A549 (cell line): ENCODE data around the gene DRGX. TPM values are rescaled to one million over a fixed set of nuclear protein-coding genes. Genes with fewer than 3 reads are reported as not detected.

Experiments used
- ATAC-seq, 2 experiments: fragments of 200-7000 bp in 1 of 2; fragments of >200 bp in 1 of 2; cut with Nextera tagmentation in 1 of 2; cut with Tn5 transposase in 1 of 2; 3 replicates each; pipeline versions ENCODE4 v1.8.0 to v1.9.1; 2018 to 2020; ENCODE audit warnings: mild to moderate bottlenecking in 1 of 2, moderate library complexity in 1 of 2
- CTCF ChIA-PET: fragments of 300-600 bp; sonication (Branson Sonifier 250); formaldehyde crosslinking; extraction: SDS; loops from one replicate; lab custom pipeline; 2021; ENCODE audit warnings: antibody characterized with exemption, inconsistent platforms; lab: Yijun Ruan, JAX
- POLR2A ChIA-PET: fragments of 350-600 bp; formaldehyde crosslinking; extraction: SDS; loops from one replicate; lab custom pipeline; 2021; ENCODE audit warnings: antibody characterized with exemption, inconsistent platforms; lab: Yijun Ruan, JAX
- DNase-seq, 2 experiments: peaks; one replicate each; pipeline versions ENCODE4 v3.0.0 to v3.0.0-alpha.2; 2011 to 2016; ENCODE audit warnings: low read depth in 1 of 2, low spot score in 1 of 2
- FAIRE-seq: peaks from 2 replicates; lab custom pipeline; 2011; peaks lifted over from hg19 to GRCh38; lab: Jason Lieb, UNC
- H3K27ac ChIP-seq, 2 experiments: fragments of >200 bp; sonication (Bioruptor Twin); formaldehyde crosslinking; 3 replicates each; pipeline ENCODE4 v1.5.1; 2016 to 2017
- H3K4me1 ChIP-seq: fragments of >200 bp; sonication (Bioruptor Twin); formaldehyde crosslinking; 3 replicates; pipeline ENCODE4 v1.6.1; 2016
- H3K4me2 ChIP-seq: fragments of >200 bp; sonication (Bioruptor Twin); formaldehyde crosslinking; 3 replicates; pipeline ENCODE4 v1.6.1; 2016
- H3K4me3 ChIP-seq: fragments of >200 bp; sonication (Bioruptor Twin); formaldehyde crosslinking; 3 replicates; pipeline ENCODE4 v1.5.1; 2016
- H3K9me3 ChIP-seq: fragments of >200 bp; sonication (Bioruptor Twin); formaldehyde crosslinking; 3 replicates; pipeline ENCODE4 v1.6.1; 2016
- BHLHE40 ChIP-seq: IDR thresholded peaks from 2 replicates; pipeline ENCODE4 v1.6.1; 2012; ENCODE audit warnings: low read depth, low read length, inconsistent platforms
- E2F6 ChIP-seq: IDR thresholded peaks from 2 replicates; pipeline ENCODE4 v1.6.1; 2012; ENCODE audit warnings: low read depth, borderline replicate concordance
- EHF ChIP-seq: fragments of 250-450 bp; sonication (Bioruptor Pico); IDR thresholded peaks from 2 replicates; pipeline ENCODE4 v1.5.0; 2020; ENCODE audit warnings: mild to moderate bottlenecking
- FOSB ChIP-seq: fragments of 250-450 bp; sonication (Bioruptor Pico); IDR thresholded peaks from 2 replicates; pipeline ENCODE4 v1.5.0; 2020; ENCODE audit warnings: mild to moderate bottlenecking, moderate library complexity
- FOSL2 ChIP-seq, 2 experiments: fragments of 450-650 bp in 1 of 2; fragments of >200 bp in 1 of 2; sonication (Bioruptor Twin) in 1 of 2; formaldehyde crosslinking; IDR thresholded peaks; 2 replicates each; pipeline versions ENCODE4 v1.5.0 to v1.6.1; 2016 to 2020; ENCODE audit warnings: mild to moderate bottlenecking in 1 of 2, moderate library complexity in 1 of 2
- HEYL ChIP-seq: fragments of 250-450 bp; sonication (Bioruptor Pico); IDR thresholded peaks from 2 replicates; pipeline ENCODE4 v1.8.0; 2021; ENCODE audit warnings: mild to moderate bottlenecking, moderate library complexity
- HOXB13 ChIP-seq: fragments of 250-450 bp; sonication (Bioruptor Pico); IDR thresholded peaks from 2 replicates; pipeline ENCODE4 v1.5.0; 2020; ENCODE audit warnings: low read depth, mild to moderate bottlenecking, moderate library complexity
- JUN ChIP-seq, 2 experiments: fragments of >200 bp; sonication (Bioruptor Twin); formaldehyde crosslinking; IDR thresholded peaks; 2 replicates in 1 of 2; 3 replicates in 1 of 2; pipeline ENCODE4 v1.6.1; 2016 to 2017
- MAFK ChIP-seq: fragments of 450-650 bp; IDR thresholded peaks from 2 replicates; pipeline ENCODE4 v1.6.1; 2014; ENCODE audit not compliant: partially characterized antibody
- MAZ ChIP-seq: fragments of 150-350 bp; IDR thresholded peaks from 2 replicates; pipeline ENCODE4 v1.6.1; 2014; ENCODE audit warnings: antibody characterized with exemption, low read depth, low read length, borderline replicate concordance
- NPAS2 ChIP-seq: fragments of 250-450 bp; sonication (Bioruptor Pico); IDR thresholded peaks from 2 replicates; pipeline ENCODE4 v1.8.0; 2022; ENCODE audit warnings: mild to moderate bottlenecking, moderate library complexity, borderline replicate concordance
- NR3C1 ChIP-seq: fragments of >200 bp; sonication (Bioruptor Twin); formaldehyde crosslinking; IDR thresholded peaks from 3 replicates; pipeline ENCODE4 v1.6.1; 2017
- POLR2AphosphoS2 ChIP-seq: conservative IDR thresholded peaks from 2 replicates; pipeline ENCODE4 v1.6.1; 2012; ENCODE audit warnings: low read length, improper control_type of control experiment, inconsistent platforms
- RAD21 ChIP-seq, 2 experiments: fragments of >200 bp in 1 of 2; sonication (Bioruptor Twin) in 1 of 2; formaldehyde crosslinking in 1 of 2; IDR thresholded peaks in 1 of 2; conservative IDR thresholded peaks in 1 of 2; 2 replicates in 1 of 2; 3 replicates in 1 of 2; pipeline ENCODE4 v1.6.1; 2012 to 2018; ENCODE audit warnings: inconsistent platforms in 1 of 2
- RARB ChIP-seq: fragments of 250-450 bp; sonication (Bioruptor Pico); IDR thresholded peaks from 2 replicates; pipeline ENCODE4 v1.8.0; 2021; ENCODE audit warnings: mild to moderate bottlenecking, moderate library complexity
- REST ChIP-seq: fragments of 200-600 bp; sonication (generic); IDR thresholded peaks from 2 replicates; pipeline ENCODE4 v1.6.1; 2016; ENCODE audit warnings: antibody characterized with exemption, mild to moderate bottlenecking, moderate library complexity
- SMC3 ChIP-seq: fragments of >200 bp; sonication (Bioruptor Twin); formaldehyde crosslinking; IDR thresholded peaks from 3 replicates; pipeline ENCODE4 v1.6.1; 2018; ENCODE audit warnings: inconsistent platforms
- USF2 ChIP-seq: fragments of 450-650 bp; IDR thresholded peaks from 2 replicates; pipeline ENCODE4 v1.6.1; 2014; ENCODE audit warnings: antibody characterized with exemption
- ZFP36 ChIP-seq: fragments of 450-650 bp; IDR thresholded peaks from 2 replicates; pipeline ENCODE4 v1.6.1; 2014; ENCODE audit warnings: borderline replicate concordance; ENCODE audit not compliant: partially characterized antibody
- WGBS: methylation state at CpG from one replicate; pipeline ENCODE4 v1.1.6; 2017; ENCODE audit errors: missing lambda C conversion rate; 5-methylcytosine and 5-hydroxymethylcytosine counted together
- polyA plus RNA-seq, 4 experiments: library from polyadenylated mRNA; depleted of rRNA in 3 of 4; stranded (reverse); fragments of >200 nt; fragmentation: RNase III in 1 of 4; extraction: RNeasy Plus Mini Kit Qiagen cat#74134 plus additional on column Dnase treatment in 1 of 4; gene quantifications; 2 replicates in 3 of 4; 3 replicates in 1 of 4; pipeline ENCODE4 v1.2.3, GENCODE V29; 2011 to 2017

Gene DRGX
- polyA plus RNA-seq, 2 of the 4 experiments (the other 2 are of a cell fraction): not detected

- no peak for ATAC-seq
- H3K4me2 ChIP-seq: no peak overlapping the region
Observed at GRCh38 chr10:49369216-49370162, 26.4 kb downstream of the DRGX start.

GRCh38 chr10:49368256-49368655, 27.6 kb downstream of the DRGX start:
- ATAC-seq (no peak), DNase-seq (no peak), FAIRE-seq (no peak)
- Histone ChIP-seq H3K27ac (no peak overlapping the region), H3K9me3 (no peaks in the 10 kb centered on the region), H3K4me2 (no peak overlapping the region), H3K4me3 (no peak overlapping the region), H3K4me1 (no peaks in the 10 kb centered on the region)
- CTCF ChIA-PET: interaction anchor here (1.0 kb wide), 1 partner anchor 10 kb away, joined by 3 read pairs; no protein-coding TSS in a partner anchor
- POLR2A ChIA-PET: no interaction called here
- 27% methylated on average over 4 of the region's 4 CpGs for WGBS
- TF ChIP-seq BHLHE40 (no peak), NPAS2 (CRISPR knock-in tag) (no peak), RARB (CRISPR knock-in tag) (no peak), FOSL2 (IDR thresholded peaks at IDR 0.05) (no peak), FOSL2 (CRISPR knock-in tag; IDR thresholded peaks at IDR 0.05) (no peak), MAZ (no peak), HEYL (CRISPR knock-in tag) (no peak), E2F6 (no peak)

More at GRCh38 chr10:49369216-49370162, 26.4 kb downstream of the DRGX start:
- no peak for DNase-seq
- H3K27ac ChIP-seq: no peak overlapping the region
- TF ChIP-seq FOSB: no peak
- TF ChIP-seq USF2: no peak
- TF ChIP-seq RARB (CRISPR knock-in tag): no peak
- no peak for TF ChIP-seq MAFK
- no peak for TF ChIP-seq POLR2AphosphoS2
- TF ChIP-seq NR3C1: no peak
- TF ChIP-seq JUN (IDR thresholded peaks at IDR 0.05): no peak
- no peak for TF ChIP-seq EHF (CRISPR knock-in tag)
- TF ChIP-seq MAZ: no peak
- no peak for TF ChIP-seq RAD21 (conservative IDR thresholded peaks at IDR 0.05 in 1 of 2, IDR thresholded peaks at IDR 0.05 in 1 of 2)
- TF ChIP-seq SMC3: no peak
- TF ChIP-seq ZFP36: no peak
- TF ChIP-seq, all 56 proteins: peak for 0
- CTCF ChIA-PET: interaction anchor here (0.7 kb wide), 1 partner anchor 14 kb away, joined by 3 read pairs; no protein-coding TSS in a partner anchor
- WGBS: 36% methylated on average over 11 of the region's 14 CpGs
- POLR2A ChIA-PET: no interaction called here
- Histone ChIP-seq H3K4me1 (no peaks in the 10 kb centered on the region), H3K9me3 (no peaks in the 10 kb centered on the region), H3K4me3 (no peak overlapping the region)
- FAIRE-seq: no peak

- H3K9me3 ChIP-seq: no peaks in the 10 kb centered on the region
- no peaks in the 10 kb centered on the region for H3K4me1 ChIP-seq
- CTCF ChIA-PET: interaction anchor here (1.0 kb wide), 1 partner anchor 9 kb away, joined by 3 read pairs; no protein-coding TSS in a partner anchor
- WGBS: 16% methylated on average over 5 of the region's 5 CpGs
- TF ChIP-seq HOXB13 (CRISPR knock-in tag) (no peak), REST (peak; percentile 57; the same call in 1 of the 2 replicates)
- no peak for FAIRE-seq
- 0 out of 6 replicates have a peak, but pooled peaks of 1 of the 2 experiments have one; percentile 25 for ATAC-seq
- no peak for DNase-seq
- no peak overlapping the region for H3K27ac ChIP-seq
- no peak overlapping the region for H3K4me2 ChIP-seq
- H3K4me3 ChIP-seq: no peak overlapping the region
- POLR2A ChIA-PET: no interaction called here
Observed at GRCh38 chr10:49367600-49367999, 28.3 kb downstream of the DRGX start.
